Measurements from ENCODE around the gene DDI1.

DNA sequence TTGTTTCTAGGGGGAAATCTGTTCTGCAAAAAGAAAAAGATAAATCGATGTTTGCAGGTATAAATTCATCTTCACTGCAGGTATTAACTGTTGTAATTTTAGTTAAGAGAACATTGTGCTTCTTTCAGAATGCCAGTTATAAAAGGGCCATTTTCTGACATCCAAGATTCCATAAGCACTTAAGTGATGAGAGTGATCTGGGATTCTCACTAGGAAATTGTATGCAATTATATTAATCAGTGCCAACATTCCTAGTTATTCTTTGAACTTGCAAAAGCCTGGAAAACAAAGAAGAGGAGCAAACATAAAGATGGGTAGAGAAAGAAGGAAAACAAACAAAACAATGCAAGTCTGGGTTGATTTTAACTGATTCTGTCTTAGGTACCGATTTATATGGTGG is 5.4 kb downstream of the DDI1 start:
- TF ChIP-seq ZNF561 (CRISPR knock-in tag; conservative IDR thresholded peaks at IDR 0.05) (no peak), ETV6 (IDR thresholded peaks at IDR 0.05; ENCODE audit: borderline replicate concordance in 1 of 2, low read depth in 2 of 2, low read length in 1 of 2) (no peak), ETV6 (CRISPR knock-in tag; IDR thresholded peaks at IDR 0.05; ENCODE audit: borderline replicate concordance) (no peak), NR2C2 (CRISPR knock-in tag; IDR thresholded peaks at IDR 0.05) (no peak), NR2C2 (tag; IDR thresholded peaks at IDR 0.05) (no peak), MAFK (IDR thresholded peaks at IDR 0.05; ENCODE audit: low read length) (no peak), EP300 (IDR thresholded peaks at IDR 0.05; ENCODE audit: low read length) (no peak), SMC3 (conservative IDR thresholded peaks at IDR 0.05; ENCODE audit: insufficient read depth, low read depth, low read length) (no peak), GABPA (tag; conservative IDR thresholded peaks at IDR 0.05; ENCODE audit: low read depth) (no peak), POLR2A (conservative IDR thresholded peaks at IDR 0.05) (no peak)
- TF ChIP-seq, protein P1, sequence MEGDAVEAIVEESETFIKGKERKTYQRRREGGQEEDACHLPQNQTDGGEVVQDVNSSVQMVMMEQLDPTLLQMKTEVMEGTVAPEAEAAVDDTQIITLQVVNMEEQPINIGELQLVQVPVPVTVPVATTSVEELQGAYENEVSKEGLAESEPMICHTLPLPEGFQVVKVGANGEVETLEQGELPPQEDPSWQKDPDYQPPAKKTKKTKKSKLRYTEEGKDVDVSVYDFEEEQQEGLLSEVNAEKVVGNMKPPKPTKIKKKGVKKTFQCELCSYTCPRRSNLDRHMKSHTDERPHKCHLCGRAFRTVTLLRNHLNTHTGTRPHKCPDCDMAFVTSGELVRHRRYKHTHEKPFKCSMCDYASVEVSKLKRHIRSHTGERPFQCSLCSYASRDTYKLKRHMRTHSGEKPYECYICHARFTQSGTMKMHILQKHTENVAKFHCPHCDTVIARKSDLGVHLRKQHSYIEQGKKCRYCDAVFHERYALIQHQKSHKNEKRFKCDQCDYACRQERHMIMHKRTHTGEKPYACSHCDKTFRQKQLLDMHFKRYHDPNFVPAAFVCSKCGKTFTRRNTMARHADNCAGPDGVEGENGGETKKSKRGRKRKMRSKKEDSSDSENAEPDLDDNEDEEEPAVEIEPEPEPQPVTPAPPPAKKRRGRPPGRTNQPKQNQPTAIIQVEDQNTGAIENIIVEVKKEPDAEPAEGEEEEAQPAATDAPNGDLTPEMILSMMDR (IDR thresholded peaks at IDR 0.05 in 2 of 3, conservative IDR thresholded peaks at IDR 0.05 in 1 of 3; ENCODE audit: insufficient read depth in 2 of 3, low read depth in 1 of 3, low read length in 3 of 3): no peak
- TF ChIP-seq, protein P2, sequence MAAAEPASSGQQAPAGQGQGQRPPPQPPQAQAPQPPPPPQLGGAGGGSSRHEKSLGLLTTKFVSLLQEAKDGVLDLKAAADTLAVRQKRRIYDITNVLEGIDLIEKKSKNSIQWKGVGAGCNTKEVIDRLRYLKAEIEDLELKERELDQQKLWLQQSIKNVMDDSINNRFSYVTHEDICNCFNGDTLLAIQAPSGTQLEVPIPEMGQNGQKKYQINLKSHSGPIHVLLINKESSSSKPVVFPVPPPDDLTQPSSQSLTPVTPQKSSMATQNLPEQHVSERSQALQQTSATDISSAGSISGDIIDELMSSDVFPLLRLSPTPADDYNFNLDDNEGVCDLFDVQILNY (CRISPR knock-in tag; IDR thresholded peaks at IDR 0.05): no peak
